Testis (tissue), 2 donors: ENCODE results near the gene DRC1.

Source experiments
- POLR2A ChIP-seq: fragments of 450-650 bp; IDR thresholded peaks from one replicate; pipeline ENCODE4 v1.6.1; 2017; ENCODE audit warnings: antibody characterized with exemption, mild to moderate bottlenecking, moderate library complexity
- TF ChIP-seq, protein P1 (sequence below), 3 experiments: fragments of 450-650 bp in 2 of 3; fragments of 200-600 bp in 1 of 3; sonication (generic) in 1 of 3; IDR thresholded peaks; one replicate each; pipeline ENCODE4 v1.5.1; 2016 to 2019; ENCODE audit warnings: antibody characterized with exemption in 3 of 3, mild to moderate bottlenecking in 2 of 3, moderate library complexity in 1 of 3

DNA sequence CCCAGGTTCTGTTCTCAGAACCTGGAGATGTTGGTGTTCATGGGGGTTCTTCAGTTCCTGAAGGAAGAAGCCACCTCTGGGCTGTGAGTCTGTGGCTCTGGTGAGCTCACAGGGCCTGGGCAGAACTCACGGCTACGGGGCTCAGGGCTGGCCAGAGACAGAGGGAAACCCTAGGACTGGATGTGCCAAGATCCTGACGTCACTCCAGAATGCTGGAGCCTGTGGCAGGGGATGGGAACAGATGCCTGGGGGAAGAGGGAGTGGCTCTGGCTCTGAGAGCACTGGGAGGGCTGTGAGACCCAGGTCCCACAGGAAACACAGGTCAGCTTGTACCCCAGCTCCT, 76.2 kb downstream of the DRC1 start, which contains the start of gene OTOF:
- TF ChIP-seq, protein P1, sequence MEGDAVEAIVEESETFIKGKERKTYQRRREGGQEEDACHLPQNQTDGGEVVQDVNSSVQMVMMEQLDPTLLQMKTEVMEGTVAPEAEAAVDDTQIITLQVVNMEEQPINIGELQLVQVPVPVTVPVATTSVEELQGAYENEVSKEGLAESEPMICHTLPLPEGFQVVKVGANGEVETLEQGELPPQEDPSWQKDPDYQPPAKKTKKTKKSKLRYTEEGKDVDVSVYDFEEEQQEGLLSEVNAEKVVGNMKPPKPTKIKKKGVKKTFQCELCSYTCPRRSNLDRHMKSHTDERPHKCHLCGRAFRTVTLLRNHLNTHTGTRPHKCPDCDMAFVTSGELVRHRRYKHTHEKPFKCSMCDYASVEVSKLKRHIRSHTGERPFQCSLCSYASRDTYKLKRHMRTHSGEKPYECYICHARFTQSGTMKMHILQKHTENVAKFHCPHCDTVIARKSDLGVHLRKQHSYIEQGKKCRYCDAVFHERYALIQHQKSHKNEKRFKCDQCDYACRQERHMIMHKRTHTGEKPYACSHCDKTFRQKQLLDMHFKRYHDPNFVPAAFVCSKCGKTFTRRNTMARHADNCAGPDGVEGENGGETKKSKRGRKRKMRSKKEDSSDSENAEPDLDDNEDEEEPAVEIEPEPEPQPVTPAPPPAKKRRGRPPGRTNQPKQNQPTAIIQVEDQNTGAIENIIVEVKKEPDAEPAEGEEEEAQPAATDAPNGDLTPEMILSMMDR (IDR thresholded peaks at IDR 0.05) = no peak
- TF ChIP-seq POLR2A = no peak
